Tibial nerve (tissue), 4 donors: ENCODE results near the gene NUB1.

ENCODE experiments used
- EP300 ChIP-seq, 2 donors: sonication (generic); formaldehyde crosslinking; IDR thresholded peaks; one replicate each; pipeline ENCODE4 v1.6.1; 2017; ENCODE audit warnings: antibody characterized with exemption in 2 of 2, mild to moderate bottlenecking in 1 of 2
- POLR2A ChIP-seq, 2 donors: fragments of 450-650 bp; IDR thresholded peaks; one replicate each; pipeline ENCODE4 v1.6.1; 2017; ENCODE audit warnings: antibody characterized with exemption in 2 of 2, mild to moderate bottlenecking in 2 of 2, moderate library complexity in 2 of 2
- TF ChIP-seq, protein P1 (sequence below), 5 experiments: fragments of 200-600 bp in 3 of 5; fragments of 450-650 bp in 2 of 5; sonication (generic) in 3 of 5; IDR thresholded peaks; one replicate each; pipeline ENCODE4 v1.5.1; 2016 to 2019; ENCODE audit warnings: antibody characterized with exemption in 5 of 5, mild to moderate bottlenecking in 3 of 5, moderate library complexity in 2 of 5

DNA sequence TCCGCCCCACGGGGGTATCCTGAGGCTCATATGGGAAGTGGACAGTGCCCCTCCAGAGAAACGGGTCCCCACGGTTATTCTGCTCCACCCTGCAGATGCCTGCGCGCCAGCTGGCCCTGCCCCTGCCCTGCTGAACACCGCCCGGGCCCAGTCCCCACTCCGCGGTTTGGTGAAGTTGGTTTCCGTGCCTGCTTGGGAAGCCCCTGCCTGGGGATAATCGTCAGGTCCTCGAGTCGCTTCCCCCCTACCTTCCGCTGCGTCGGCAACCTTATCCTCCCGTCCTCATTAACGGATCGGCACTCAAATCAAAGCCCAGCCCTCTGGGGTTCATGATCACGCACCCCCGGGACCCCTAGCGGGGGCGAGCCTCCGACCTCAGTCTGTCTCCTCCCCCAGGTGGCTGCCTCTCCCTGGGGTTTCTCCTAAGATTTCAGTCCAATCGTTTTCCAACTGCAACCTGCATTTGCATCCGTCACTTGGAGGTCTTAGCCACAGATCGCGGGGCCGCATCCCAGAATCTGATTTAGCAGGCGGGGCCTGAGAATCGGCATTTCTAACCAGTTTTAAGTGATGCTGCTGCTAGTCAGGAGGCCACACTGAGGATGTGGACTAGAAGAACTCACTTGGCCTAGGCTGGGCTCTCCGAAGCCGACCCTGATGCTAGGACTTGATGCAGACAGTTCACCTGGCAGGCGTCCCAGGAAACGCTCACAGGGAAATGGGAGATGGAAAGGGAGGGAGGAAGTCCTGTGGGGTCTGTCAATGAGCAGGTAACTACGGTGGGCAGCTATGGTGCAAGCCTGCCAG, 40.7 kb downstream of the NUB1 start:
- TF ChIP-seq, protein P1, sequence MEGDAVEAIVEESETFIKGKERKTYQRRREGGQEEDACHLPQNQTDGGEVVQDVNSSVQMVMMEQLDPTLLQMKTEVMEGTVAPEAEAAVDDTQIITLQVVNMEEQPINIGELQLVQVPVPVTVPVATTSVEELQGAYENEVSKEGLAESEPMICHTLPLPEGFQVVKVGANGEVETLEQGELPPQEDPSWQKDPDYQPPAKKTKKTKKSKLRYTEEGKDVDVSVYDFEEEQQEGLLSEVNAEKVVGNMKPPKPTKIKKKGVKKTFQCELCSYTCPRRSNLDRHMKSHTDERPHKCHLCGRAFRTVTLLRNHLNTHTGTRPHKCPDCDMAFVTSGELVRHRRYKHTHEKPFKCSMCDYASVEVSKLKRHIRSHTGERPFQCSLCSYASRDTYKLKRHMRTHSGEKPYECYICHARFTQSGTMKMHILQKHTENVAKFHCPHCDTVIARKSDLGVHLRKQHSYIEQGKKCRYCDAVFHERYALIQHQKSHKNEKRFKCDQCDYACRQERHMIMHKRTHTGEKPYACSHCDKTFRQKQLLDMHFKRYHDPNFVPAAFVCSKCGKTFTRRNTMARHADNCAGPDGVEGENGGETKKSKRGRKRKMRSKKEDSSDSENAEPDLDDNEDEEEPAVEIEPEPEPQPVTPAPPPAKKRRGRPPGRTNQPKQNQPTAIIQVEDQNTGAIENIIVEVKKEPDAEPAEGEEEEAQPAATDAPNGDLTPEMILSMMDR (IDR thresholded peaks at IDR 0.05): no peak
- TF ChIP-seq POLR2A (IDR thresholded peaks at IDR 0.05): no peak
- no peak for TF ChIP-seq EP300 (IDR thresholded peaks at IDR 0.05)
